ENCODE results near the gene ZSWIM4. TPM values are rescaled to one million over a fixed set of nuclear protein-coding genes. Genes with fewer than 3 reads are reported as not detected.

Gene ZSWIM4
- total RNA-seq, 1 experiment from 2014 or later = 9.8 TPM

DNA sequence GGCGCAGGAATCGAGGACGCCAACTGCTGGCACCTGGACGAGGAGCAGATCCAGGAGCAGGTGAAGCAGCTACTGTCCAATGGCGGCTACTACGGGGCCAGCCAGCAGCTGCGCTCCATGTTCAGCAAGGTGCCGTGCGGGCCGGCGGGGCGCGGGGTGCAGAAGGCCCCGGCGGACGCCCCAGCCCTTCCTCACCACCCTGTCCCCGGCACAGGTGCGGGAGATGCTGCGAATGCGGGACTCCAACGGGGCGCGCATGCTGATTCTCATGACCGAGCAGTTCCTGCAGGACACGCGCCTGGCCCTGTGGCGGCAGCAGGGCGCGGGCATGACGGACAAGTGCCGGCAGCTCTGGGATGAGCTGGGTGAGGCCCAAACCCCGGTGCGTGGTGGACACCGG, 13.6 kb downstream of the ZSWIM4 start:
- TF ChIP-seq, protein P1, sequence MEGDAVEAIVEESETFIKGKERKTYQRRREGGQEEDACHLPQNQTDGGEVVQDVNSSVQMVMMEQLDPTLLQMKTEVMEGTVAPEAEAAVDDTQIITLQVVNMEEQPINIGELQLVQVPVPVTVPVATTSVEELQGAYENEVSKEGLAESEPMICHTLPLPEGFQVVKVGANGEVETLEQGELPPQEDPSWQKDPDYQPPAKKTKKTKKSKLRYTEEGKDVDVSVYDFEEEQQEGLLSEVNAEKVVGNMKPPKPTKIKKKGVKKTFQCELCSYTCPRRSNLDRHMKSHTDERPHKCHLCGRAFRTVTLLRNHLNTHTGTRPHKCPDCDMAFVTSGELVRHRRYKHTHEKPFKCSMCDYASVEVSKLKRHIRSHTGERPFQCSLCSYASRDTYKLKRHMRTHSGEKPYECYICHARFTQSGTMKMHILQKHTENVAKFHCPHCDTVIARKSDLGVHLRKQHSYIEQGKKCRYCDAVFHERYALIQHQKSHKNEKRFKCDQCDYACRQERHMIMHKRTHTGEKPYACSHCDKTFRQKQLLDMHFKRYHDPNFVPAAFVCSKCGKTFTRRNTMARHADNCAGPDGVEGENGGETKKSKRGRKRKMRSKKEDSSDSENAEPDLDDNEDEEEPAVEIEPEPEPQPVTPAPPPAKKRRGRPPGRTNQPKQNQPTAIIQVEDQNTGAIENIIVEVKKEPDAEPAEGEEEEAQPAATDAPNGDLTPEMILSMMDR (conservative IDR thresholded peaks at IDR 0.05; ENCODE audit: low read depth, low read length) = no peak
- no peak for TF ChIP-seq EZH2 (IDR thresholded peaks at IDR 0.05; ENCODE audit: borderline replicate concordance, low read depth, low read length, poor library complexity, severe bottlenecking)
- CTCF ChIA-PET = interaction anchor here (0.7 kb wide), 1 partner anchor 94 kb away, joined by 9 read pairs; no protein-coding TSS in a partner anchor
- intact Hi-C loops (cut with micrococcal nuclease; ENCODE audit: unreplicated experiment) = no loop called here
- Histone ChIP-seq H3K9me3 (ENCODE audit: low read depth, low read length, poor library complexity, severe bottlenecking) (no peaks in the 10 kb centered on the region), H3K27ac (ENCODE audit: low read depth, low read length, poor library complexity, severe bottlenecking) (no peak overlapping the region), H3K4me3 (ENCODE audit: low read depth, low read length, poor library complexity, severe bottlenecking) (no peak overlapping the region), H3K27me3 (replicated peaks; ENCODE audit: insufficient read depth, low read depth, low read length, poor library complexity) (no peaks in the 10 kb centered on the region), H3K36me3 (ENCODE audit: insufficient read depth, low read length, poor library complexity, severe bottlenecking) (peaks cover 13% of the 10 kb centered on the region), H3K4me1 (ENCODE audit: insufficient read depth, low read length, poor library complexity, severe bottlenecking) (no peaks in the 10 kb centered on the region)
- DNase-seq (ENCODE audit: low spot score) = no peak
- no TSS peak for BruUV-seq (replicated peaks)
- POLR2A ChIA-PET (ENCODE audit: low non-redundant PET) = no interaction called here

DNA sequence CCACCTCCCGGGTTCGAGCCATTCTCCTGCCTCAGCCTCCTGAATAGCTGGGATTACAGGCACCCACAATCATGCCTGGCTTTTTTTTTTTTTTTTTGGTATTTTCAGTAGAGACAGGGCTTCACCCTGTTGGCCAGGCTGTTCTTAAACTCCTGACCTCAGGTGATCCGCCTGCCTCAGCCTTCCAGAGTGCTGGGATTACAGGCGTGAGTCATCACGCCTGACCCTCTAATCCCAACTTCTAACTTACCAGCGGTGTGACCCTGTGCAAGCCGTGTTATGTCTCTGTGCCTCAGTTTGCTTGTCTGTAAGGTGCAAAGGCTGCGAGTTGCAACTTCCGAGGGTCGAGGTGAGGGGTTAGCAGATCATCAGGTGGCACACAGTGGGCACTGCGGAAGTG, 17.3 kb downstream of the ZSWIM4 start:
- DNase-seq (ENCODE audit: low spot score) = no peak
- TF ChIP-seq, protein P1 (conservative IDR thresholded peaks at IDR 0.05; ENCODE audit: low read depth, low read length) = no peak
- no peak for TF ChIP-seq EZH2 (IDR thresholded peaks at IDR 0.05; ENCODE audit: borderline replicate concordance, low read depth, low read length, poor library complexity, severe bottlenecking)
- no peaks in the 10 kb centered on the region for H3K9me3 ChIP-seq (ENCODE audit: low read depth, low read length, poor library complexity, severe bottlenecking)
- ChIA-PET POLR2A (ENCODE audit: low non-redundant PET) (no interaction called here), CTCF (no interaction called here)
- no peaks in the 10 kb centered on the region for H3K27me3 ChIP-seq (replicated peaks; ENCODE audit: insufficient read depth, low read depth, low read length, poor library complexity)
- no TSS peak for BruUV-seq (replicated peaks)
- no peak overlapping the region for H3K4me3 ChIP-seq (ENCODE audit: low read depth, low read length, poor library complexity, severe bottlenecking)
- H3K27ac ChIP-seq (ENCODE audit: low read depth, low read length, poor library complexity, severe bottlenecking) = no peak overlapping the region
- H3K36me3 ChIP-seq (ENCODE audit: insufficient read depth, low read length, poor library complexity, severe bottlenecking) = peaks cover 13% of the 10 kb centered on the region
- H3K4me1 ChIP-seq (ENCODE audit: insufficient read depth, low read length, poor library complexity, severe bottlenecking) = no peaks in the 10 kb centered on the region
- intact Hi-C loops (cut with micrococcal nuclease; ENCODE audit: unreplicated experiment) = no loop called here

DNA sequence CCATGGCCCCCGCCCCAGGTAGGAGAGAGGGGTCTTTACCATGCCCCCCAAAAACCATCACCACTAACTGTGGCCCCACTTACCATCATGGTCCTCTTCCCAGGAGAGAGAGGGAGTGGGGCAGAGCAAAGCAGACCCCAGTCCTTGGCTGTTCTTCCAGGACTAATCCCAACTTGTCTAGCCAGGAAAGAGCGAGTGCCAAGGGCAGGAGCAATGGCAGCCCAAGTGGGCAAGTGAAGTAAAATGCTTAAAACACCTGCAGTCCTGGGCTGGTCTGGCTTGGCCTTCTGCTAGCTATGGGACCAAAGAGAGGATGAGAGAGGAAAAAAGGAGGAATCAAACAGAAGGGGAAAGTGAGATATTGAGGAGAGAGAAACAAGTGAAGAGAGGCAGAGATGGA, 17.9 kb downstream of the ZSWIM4 start:
- no peak overlapping the region for H3K4me3 ChIP-seq (ENCODE audit: low read depth, low read length, poor library complexity, severe bottlenecking)
- no peaks in the 10 kb centered on the region for H3K4me1 ChIP-seq (ENCODE audit: insufficient read depth, low read length, poor library complexity, severe bottlenecking)
- no TSS peak for BruUV-seq (replicated peaks)
- TF ChIP-seq, protein P1 (conservative IDR thresholded peaks at IDR 0.05; ENCODE audit: low read depth, low read length) = no peak
- no peak for TF ChIP-seq EZH2 (IDR thresholded peaks at IDR 0.05; ENCODE audit: borderline replicate concordance, low read depth, low read length, poor library complexity, severe bottlenecking)
- H3K36me3 ChIP-seq (ENCODE audit: insufficient read depth, low read length, poor library complexity, severe bottlenecking) = peaks cover 13% of the 10 kb centered on the region
- intact Hi-C loops (cut with micrococcal nuclease; ENCODE audit: unreplicated experiment) = no loop called here
- no peak for DNase-seq (ENCODE audit: low spot score)
- H3K27ac ChIP-seq (ENCODE audit: low read depth, low read length, poor library complexity, severe bottlenecking) = no peak overlapping the region
- ChIA-PET CTCF (no interaction called here), POLR2A (ENCODE audit: low non-redundant PET) (no interaction called here)
- H3K27me3 ChIP-seq (replicated peaks; ENCODE audit: insufficient read depth, low read depth, low read length, poor library complexity) = no peaks in the 10 kb centered on the region
- no peaks in the 10 kb centered on the region for H3K9me3 ChIP-seq (ENCODE audit: low read depth, low read length, poor library complexity, severe bottlenecking)
